Stimulated activated CD4-positive, alpha-beta T cell treated with anti-CD3 and anti-CD28 coated beads, Interleukin-1b, Interleukin-23, amount 100 ng/mL, for 1 hour (primary cell): ENCODE measurements around the gene ADARB1.

Source experiments
- DNase-seq, 2 donors: peaks; one replicate each; pipeline ENCODE4 v3.0.0-alpha.2; 2020; ENCODE audit warnings: low read depth in 2 of 2

Gene ADARB1

DNA sequence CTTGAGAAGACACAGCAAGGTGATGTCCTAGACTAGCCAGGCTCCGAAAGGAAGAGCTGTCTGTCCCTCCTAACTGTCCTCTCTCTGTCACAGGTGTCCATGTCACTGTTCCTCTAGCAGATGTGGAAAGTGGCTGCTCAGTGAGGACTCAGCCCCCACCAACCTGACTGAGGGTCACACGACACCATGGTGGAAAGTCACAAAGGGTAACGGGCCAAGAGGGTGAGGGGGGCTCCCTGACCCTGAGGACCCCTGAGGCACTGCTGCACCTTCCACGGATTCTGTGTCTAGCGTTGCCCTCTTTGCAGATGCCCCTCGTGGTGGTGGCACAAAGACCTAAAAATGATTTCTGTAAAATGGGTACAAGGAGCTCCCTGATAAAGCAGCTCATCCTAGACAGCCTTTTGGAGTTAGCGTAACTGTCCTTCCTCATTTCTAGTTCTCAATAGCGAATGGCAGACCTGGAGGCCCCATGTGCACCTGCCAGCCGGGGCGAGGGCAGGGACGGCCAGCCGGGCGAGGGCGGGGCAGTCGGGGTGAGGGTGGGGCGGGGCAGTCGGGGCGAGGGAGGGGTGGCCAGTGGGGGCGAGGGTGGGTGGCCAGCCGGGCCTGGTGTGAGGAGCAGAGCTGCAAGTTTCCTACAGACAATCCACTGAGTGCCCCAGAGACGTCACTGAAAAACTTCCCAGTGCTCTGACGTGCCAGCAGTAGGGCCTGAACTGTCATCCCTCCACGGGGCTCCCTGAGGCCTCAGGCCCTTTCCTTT lies 189.9 kb downstream of the ADARB1 start:
- DNase-seq: no peak

DNA sequence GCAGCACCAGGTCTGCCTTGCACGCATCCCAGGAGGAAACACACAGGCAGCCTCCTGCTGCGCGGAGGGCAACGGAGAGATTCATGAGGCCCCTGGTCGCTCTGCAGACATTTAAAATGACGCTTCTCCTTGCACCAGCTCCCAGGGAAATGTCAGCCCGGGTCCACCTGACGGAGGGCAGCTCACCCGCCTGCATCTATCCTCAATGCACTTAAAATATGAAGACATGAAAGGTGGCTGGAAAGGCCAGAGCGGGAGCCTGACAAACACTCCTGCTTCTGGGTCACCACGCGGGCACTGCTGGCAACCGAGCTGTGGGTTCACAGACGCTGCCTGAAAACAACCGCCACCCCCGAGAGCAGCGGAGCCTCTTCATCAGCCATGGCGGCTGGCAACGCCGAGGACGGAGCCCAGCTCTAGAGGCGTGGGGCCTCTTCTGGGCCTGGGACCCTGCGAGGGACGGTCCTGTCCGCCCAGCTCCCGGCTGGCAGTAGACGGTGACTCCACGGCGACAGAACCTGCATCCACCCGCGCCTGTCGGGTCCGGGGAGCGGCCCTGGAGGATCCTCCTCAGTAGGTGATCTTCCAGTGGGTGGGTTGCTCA lies 190.6 kb downstream of the ADARB1 start:
- DNase-seq: no peak

DNA sequence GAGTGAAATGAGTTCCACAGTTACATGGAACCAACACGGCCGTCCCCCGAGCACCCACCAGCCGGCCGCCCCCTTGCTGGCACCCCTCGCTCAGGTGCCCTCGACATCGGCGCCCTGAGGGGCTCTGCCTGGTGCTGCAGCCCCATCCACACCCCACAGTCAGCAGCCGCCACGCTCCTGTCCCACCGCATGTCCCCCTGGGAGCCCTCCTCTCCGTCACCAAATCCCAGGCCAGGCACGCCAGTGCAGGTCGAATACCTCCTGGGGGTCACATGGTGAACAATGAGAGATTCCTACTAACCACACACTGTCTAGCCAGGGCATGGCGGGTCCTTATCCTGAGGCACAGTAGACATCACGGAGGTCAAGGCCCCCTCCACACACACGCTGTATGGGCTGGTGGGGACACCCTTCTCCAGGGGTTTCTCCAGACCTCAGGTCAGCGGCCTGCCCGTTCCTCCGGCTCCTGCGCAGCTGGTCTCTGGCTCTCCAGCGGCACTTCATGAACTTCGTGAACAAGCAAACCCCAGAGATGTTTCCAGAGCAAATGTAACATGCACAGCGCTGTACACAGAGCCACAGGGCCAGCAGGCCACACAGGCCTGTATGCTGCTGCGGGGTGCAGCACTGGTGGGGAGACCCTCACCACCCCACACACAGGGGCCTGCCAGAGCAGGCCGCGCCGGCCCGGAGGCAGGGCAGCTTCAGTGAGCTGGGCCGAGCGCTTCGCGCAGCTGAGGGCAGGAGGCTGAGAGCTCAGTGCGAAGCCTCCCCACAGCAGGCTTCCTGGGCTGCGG lies 191.5 kb downstream of the ADARB1 start:
- no peak for DNase-seq

DNA sequence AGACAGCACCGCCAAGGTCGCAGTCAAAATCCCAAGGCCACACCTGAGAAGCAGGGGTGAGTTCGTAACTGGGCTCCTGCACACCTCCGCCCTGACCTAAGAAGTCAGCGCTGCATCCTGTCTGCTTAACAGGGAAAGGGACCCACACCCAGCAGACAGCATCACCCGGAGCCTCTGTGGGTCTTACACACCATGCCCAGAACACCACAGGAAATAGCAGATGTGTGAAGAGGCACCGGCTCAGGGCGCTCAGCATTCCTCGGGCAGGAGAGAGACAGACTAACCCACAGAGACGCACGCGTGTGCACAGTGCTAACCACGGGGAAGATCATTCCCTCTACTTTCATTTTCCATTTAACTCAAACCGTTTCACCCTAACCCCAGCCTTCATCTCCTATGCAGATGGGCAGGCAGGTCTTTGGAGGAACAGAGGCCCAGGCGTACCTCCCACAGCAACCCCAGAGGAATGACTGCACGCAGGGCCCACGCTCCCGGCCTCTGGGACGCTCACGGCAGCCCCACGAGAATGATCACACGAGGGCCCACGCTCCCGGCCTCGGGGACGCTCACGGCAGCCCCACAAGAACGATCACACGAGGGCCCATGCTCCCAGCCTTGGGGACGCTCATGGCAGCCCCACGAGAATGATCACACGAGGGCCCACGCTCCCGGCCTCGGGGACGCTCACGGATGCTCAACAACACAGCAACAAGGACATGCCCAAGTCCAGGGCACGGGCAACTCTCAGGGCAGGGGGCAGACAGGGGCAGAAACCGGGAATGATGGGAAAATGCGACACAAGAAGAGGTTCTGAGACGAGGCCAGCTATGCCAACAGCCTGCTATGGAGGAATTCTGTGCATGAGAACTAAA lies 192.4 kb downstream of the ADARB1 start:
- no peak for DNase-seq

DNA sequence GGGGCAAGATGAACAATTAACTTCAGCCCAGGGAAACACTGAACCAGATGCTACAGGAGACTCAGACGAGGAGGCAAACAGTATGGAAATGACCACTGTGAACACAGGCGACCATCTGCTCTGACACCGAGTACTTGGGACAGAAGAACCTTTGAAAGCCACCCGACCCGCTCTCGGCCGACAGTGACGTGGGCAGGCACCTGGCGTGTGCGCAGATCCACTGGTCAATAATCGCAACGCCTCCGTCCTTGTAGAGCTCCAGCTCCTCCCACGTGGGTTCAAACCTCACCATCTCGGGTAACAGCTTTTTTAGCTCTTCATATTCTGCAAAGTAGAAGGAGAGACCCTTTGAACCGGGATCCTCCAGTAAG lies 193.0 kb downstream of the ADARB1 start:
- DNase-seq: no peak

DNA sequence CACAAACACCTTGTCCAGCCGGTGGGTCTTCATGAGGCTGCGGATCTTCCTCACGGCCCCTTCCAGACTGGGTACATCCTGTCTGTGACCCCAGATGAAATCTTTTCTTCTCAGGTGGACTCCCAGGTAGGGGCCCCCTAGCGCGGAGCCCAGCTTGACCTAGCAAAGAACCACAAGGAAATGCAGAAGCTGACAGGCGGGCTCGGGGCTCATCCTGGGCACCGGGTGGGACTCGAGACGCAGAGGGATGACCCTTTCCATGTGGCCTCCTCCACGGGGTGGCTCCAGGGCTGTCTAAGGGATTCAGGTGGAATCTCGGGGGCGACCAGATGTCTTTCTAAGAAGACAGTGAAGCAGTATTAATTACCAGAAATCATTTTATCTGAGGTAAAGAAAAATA lies 195.5 kb downstream of the ADARB1 start:
- no peak for DNase-seq

DNA sequence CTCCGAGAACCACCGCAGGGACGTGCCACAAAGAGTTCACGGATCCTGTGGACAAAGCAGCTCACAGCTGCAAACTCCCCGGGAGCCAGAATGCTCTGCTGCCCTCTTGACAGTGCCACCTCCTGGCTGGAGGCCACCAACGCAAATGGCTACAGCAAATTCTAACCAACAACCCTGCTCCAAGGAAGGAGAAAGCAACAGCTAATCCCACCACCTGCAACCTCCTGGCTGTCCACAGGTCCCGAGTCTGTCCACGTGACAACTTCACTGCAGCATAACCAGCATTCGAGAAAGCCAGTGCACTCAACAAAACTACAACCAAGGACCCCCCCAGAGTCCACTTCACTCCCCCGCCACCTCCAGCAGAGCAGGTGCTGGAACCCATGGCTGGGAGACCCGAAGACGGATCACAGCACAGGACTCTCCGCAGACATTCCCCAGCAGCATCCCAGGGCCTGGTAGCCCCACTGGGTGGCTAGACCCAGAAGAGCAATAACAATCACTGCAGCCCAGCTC lies 196.0 kb downstream of the ADARB1 start:
- no peak for DNase-seq
